IPS DF 4.7 (cell line): ENCODE data around the gene TMEM179B.
"Not testable (repeated sequence)": the region's sequence is repeated elsewhere in the genome, so short reads cannot be mapped to it uniquely, and the experiment has no call there.

Experiments
- DNase-seq: peaks from one replicate; pipeline ENCODE4 v3.0.0-alpha.2; 2013; ENCODE audit warnings: low spot score; ENCODE audit errors: extremely low read depth

Gene TMEM179B, protein sequence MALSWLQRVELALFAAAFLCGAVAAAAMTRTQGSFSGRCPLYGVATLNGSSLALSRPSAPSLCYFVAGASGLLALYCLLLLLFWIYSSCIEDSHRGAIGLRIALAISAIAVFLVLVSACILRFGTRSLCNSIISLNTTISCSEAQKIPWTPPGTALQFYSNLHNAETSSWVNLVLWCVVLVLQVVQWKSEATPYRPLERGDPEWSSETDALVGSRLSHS

DNA sequence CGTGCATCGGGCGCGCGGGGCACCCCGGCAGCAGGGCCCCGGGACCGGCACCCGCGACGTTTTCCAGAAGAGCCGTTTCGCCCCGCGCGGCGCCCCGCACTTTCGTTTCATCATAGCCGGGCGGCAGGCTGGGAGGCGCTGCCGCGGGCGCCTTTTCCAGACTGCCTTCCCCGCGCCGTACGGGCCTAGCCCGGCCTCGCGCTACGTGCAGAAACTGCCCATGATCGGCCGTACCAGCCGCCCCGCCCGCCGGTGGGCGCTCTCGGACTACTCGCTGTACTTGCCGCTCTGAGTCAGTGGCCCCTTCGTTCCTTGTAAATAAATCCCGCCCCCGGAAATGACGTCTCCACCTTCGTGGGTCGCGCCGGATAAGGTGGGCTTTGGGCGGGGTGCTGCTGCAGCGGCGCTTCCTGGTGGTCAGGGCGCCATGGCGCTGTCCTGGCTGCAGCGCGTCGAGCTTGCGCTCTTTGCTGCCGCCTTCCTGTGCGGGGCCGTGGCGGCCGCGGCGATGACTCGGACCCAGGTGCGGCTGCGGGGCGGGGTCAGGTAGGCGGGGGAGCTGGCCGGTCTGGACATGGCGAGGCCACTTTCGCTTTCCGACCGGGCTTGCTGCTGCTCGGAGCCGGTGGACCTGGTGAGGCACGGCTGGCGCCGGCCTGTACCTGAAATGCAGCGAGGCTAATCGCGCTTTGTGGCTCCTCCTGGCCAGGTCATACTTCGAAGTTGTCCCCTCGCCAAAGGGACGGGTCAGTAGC, at the start of gene TMEM179B:
Gene TMEM179B (plus strand): TSS at position 398 of the 755 bp plus-strand sequence. CDS start 30 bp downstream, at position 428.
- peak; percentile 93 for DNase-seq

GRCh38 chr11:62747475-62748160, 39.6 kb upstream of the TMEM179B start:
- DNase-seq = no peak

- not testable (repeated sequence) for DNase-seq
Measured at GRCh38 chr11:62749931-62750330, 37.3 kb upstream of the TMEM179B start.

GRCh38 chr11:62752177-62752785, 34.9 kb upstream of the TMEM179B start:
- no peak for DNase-seq

DNA sequence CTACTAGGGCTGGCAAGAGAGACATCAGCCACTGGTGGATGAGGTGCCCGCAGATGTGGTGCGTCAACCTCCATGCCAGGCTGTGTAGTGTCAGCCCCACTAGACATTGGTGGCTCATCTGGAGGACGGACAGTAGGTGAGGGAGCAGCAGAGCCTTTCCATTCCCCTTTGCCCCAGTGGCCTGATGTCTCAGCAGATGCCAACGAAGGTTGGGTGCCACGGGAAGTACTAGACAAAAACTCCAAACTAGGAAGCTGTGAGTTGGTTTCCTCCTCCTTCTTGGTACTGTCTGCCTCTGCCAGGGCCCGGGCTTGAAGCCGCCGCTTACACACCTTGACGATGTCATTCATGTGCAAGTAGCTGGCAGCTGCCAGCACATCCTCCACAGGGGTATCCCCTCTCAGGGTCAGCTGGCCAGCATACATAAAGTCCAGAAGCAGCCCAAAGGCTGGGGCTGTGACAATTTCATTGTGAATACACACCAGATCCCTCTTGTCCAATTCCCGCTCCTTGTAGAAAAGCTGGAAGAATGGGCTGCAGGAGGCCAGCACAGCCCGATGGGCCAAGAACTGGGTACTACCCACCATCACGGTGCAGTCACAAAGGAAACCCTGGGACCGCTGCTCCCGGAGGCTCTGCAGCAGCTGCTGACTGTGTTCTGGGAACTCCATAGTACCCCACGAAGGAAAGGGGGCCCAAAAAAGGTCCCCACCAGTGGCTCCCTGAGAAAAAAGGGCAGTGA, 34.0 kb upstream of the TMEM179B start:
- DNase-seq = no peak

DNA sequence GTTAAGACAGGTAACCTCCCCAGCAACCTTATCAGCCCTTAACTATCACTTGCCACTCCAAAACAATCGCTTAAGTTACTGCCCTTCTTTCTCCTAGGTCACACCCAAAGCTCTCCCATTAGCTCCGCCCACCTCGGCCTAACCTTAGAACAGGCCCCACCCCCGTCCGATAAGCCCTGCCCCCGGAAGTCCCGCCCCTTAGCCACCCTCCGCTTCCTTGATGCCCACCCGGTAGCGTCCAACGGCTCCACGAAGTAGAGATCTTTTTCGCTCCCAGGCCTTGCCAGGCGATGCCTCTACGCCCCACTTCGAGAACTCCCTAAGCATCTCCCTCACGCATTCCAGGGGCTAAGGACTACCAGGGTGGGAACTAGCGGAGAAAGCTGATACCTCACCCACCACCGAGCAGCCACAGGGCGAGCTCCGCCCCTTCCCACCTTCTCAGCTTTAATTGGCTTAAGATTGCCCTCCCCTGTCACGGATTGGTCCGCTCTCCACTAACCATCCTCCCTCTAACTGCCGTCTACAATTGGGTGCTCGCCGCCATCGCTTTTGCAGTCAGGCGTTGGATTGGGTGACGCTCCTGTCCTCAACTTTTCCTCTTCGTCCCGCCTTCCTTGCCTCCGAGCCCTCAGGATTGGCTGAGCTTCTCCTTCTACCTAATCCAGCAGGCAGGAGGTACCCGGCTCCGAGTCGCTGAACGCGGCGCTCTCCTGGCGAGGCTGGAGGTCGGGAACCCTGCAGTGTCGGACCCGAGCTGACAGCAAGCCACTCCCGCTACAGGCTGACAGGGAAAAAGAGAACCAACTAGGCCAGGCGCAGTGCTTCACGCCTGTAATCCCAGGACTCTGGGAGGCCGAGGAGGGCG, 33.2 kb upstream of the TMEM179B start, which contains the start of gene ZBTB3:
Gene ZBTB3 (minus strand): TSS at position 425 of the 868 bp plus-strand sequence. CDS start 496 bp downstream, outside the sequence.
- DNase-seq = peak; percentile 97

- DNase-seq = no peak
Measured at GRCh38 chr11:62755086-62755615, 32.1 kb upstream of the TMEM179B start.

DNA sequence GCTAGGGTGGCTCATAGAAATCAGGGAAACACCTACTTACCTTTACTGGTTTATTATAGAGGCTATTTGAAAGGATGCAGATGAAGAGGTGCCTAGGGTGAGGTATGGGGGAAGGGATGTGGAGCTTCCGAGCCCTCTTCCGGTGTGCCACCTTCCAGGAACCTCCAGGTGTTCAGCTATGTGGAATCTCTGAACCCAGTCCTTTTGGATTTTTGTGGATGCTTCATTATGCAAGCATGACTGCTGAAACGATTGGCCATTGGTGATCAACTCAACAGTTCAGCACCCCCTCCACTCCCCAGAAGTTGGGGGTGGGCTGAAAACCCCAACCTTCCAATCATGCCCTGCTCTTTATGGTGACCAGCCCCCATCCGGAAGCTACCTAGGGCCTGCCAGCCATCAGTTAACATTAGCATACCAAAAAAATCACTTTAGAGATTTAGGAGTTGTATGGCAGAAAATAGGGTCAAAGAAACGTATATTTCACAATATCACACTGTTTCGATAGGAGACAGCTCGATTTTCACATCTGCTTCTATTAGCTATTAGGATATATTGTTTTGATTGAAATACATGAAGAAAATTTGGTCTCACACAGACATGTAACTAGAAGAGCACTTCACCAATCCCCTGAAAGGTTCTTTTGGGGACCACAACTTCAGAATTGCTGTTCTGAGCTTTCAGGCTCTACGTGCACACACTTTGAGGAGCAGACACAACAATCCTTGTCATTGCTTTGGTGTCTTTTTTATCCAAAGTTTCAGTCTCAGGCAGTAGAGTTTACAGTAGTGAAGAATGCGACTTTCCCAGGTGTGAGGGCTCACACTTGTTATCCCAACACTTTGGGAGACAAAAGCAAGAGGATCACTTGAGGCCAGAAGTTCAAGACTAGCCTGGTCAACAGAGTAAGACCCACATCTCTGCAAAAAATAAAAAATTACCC, 29.1 kb upstream of the TMEM179B start:
- peak; percentile 91 for DNase-seq

DNA sequence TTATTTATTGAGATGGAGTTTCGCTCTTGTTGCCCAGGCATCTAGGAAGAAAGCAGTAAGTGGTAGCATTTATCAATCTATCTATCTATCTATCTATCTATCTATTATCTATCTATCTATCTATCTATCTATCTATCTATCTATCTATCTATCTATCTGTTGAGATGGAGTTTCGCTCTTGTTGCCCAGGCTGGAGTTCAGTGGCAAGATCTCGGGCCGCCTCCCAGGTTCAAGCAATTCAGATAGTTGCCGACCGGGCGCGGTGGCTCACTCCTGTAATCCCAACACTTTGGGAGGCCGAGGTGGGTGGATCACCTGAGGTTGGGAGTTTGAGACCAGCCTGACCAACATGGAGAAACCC, 26.4 kb upstream of the TMEM179B start:
- not testable (repeated sequence) for DNase-seq

DNA sequence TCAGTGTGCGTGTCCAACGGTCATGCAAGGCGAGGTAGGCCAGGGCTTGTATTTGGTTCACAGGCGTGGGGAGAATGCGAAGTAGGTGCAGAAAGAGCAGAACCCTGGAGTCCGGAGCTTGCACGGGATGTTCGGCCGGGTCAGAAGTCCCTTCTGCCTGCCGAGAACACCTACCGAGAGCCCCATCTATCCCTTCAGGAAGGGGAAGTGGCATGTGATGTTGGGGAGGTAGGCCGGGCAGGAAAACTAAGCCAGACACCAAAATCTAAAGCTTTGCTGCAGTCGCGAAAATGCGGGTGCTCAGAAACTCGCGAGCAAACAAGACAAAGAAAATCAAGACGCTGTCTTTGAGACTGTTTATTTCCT, 16.4 kb upstream of the TMEM179B start:
- DNase-seq = no peak

- no peak for DNase-seq
Measured at GRCh38 chr11:62771144-62772021, 15.8 kb upstream of the TMEM179B start, which contains the start of gene TAF6L. TAF6L (plus strand) TSS chr11:62771396; CDS start chr11:62775784, 4,388 bp downstream.

DNA sequence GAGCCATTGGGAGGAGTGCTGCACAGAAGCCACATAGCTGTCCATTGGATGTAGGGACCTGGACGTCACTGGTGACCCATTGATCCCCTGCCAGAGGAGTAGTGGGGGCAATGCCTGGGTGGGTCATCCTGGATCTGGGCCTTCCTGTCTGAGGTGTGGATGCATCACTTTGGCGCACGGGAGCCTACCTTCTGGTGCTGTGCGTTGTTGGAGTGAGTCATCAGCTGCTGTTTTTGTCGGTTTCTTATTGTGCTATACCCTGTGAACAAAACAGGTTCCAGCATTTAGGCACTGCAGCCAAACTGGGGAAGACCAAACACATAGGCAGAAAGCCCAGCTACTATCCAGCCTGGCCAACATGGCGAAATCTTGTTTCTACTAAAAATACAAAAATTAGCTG, 12.8 kb upstream of the TMEM179B start:
- no peak for DNase-seq

- DNase-seq = no peak
Measured at GRCh38 chr11:62775646-62776045, 11.6 kb upstream of the TMEM179B start.

- DNase-seq = no peak
Measured at GRCh38 chr11:62777389-62777788, 9.8 kb upstream of the TMEM179B start.

GRCh38 chr11:62778441-62778840, 8.8 kb upstream of the TMEM179B start:
- no peak for DNase-seq

GRCh38 chr11:62782753-62783152, 4.4 kb upstream of the TMEM179B start:
- no peak for DNase-seq

GRCh38 chr11:62786318-62787004, 741 bp upstream of the TMEM179B start:
- no peak for DNase-seq
